HG03571 (cell line): Measurements from ENCODE around the gene TMEM164.

ENCODE experiments used
- ATAC-seq: cut with Tn5 transposase; IDR thresholded peaks from one replicate; pipeline ENCODE4 v1.9.1; 2021; ENCODE audit not compliant: unreplicated experiment

The TMEM164 gene

DNA sequence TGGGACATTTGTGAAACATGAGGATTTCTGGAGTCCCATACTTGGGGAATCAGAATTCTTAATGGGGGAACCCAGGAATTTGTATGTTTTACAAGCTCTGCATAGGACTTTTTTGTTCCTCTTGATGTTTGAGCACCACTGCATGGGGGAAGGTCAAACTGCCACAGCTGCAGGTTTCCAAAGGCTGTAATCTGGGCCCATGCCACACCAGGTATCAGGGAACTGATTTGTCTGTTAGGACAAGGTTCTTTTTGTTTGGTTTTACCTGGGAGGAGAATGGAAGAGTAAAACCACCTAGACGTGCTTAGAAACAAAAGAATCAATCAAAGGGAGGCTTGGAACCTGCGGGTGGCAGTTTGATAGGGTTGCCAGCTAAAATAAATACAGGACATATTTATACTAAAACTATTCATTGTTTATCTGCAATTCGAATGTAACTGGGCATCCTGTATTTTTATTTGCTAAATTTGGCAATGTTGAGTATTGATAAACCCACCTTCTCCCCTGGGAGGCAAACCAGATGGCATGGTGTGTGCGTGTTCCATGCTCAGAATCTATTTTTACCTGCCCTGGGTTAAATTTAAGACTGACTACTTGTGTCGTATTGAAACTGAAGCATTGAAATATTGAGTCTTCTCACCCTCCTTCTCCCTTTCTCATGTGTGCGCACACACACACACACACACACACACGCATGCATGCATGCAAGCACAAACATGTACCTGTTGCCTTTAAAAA, 63.7 kb downstream of the TMEM164 start:
- ATAC-seq, result no peak

DNA sequence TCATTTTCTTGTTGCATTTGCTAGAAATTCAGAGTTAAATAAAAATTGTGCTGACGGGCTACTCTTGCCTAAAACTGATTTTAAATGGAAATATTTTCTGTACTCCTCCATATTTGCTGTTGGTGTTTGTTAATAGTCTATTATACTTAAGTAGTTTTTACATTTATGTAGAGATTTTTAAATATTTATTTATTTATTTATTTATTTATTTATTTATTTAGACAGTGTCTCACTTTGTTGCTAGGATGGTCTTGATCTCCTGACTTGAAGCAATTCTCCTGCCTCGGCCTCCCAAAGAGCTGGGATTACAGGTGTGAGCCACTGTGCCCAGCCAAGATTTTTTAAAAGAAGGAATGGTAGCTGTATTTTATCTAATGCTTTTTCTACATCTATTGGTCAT, 68.1 kb downstream of the TMEM164 start:
- no peak for ATAC-seq

DNA sequence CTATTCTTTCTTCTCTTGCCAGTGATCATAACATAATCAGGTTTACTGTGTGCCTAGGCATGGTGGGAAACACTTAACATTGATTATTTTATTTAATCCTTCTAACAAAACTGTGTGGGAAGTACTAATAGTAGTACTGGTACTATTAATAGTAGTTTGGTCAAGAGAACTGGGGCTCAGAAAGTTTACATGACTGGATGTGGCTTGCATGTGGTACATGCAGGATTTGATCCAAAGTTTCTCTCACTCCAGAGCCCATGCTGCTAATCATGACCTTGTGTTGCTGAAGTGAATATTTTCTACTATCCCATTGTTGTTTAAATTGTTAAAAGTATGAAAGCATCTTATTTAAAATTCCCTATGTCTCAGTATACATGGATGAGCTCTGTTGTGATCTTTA, 78.4 kb downstream of the TMEM164 start:
- ATAC-seq, result no peak

DNA sequence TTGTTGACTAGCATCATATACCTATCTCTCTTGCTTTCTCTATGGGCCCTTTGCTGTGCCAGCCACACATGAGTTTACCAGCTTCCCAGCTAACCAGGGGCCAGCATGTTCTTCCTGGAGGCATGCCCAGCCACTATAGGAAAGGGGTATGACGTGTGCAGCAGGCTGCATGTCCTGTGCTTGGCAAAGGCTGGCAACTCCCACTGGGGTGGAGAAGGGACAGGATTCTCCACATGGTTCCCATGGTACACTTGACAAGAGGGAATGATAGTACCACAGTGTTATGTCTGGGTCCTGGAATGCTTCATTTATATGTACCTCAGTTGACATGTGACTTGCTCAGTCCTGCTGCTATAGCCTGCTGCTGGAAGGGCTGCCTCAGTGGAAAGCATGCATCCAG, 78.8 kb downstream of the TMEM164 start:
- ATAC-seq, result no peak

DNA sequence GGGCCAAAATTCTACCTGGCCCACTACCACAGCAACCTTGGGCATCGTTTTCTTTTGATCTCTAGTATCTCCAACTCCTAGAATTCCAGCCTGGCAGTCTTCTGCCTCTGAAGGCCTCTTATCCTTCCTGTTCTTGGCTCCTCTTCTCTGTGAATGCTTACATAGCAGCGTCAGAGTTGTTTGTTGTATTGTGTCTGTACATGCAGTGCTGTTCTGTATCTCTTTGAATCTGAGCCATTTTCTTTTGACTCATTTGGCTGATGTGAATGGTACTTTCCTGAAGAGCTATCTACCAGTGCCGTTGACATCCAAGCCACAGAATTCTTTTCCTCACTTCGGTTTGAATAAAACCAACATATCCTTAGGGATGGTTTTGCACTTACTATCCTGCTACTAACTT, 79.2 kb downstream of the TMEM164 start:
- no peak for ATAC-seq

DNA sequence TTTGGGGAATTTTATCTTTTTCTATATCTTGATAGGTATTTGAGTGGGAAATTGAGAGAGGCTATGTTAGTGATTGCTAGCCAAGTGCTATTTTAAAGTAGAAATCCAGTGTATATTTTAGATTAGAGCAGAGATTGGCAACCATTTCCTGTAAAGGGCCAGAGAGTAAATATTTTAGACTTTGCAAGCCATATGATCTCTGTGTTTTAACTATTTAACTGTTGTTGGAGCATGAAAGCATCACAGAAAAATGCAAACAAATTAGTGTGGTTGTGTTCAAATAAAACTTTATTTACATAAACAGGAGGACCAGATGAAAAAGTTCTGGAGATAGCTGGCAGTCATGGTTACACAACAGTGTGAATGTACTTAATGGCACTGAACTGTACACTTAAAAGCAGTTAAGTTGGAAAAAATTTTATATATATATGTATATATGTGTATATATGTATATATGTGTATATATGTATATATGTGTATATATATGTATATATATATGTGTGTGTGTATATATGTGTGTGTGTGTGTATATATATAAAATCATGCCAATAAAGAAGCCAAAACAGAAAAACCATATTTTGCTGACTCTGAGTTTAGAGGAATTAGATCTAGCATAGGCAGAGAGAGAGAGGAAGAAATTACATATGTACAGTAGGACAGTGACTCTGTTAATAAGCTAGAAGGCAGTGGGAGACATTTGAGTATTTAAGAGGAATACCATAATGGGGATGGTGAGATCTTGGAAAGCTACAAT, 83.4 kb downstream of the TMEM164 start:
- ATAC-seq, result no peak

DNA sequence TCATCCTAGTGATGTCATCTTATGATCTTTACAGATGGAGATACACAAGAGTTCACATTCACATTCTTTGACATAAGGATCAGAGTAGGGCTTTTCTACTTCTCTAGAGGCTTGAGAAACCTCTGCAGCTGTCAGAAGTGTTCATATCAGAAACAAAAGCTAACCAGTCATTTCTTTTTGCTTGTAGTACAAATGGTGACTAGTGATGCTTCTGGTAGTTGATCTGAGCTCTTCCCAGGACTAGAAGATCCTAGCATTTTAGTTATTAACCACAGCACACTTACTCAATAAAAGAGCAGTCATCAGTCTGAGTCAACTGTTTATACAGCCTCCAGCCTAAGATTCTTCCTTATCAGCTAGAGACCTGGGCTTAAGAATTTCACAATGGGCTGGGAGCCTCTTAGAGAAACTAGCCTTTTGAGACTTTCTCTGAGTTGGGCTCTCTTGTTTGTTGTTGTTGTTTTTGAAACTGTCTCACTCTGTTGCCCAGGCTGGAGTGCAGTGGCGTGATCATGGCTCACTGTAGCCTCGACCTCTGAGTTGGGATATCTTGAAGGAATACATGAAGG, 84.1 kb downstream of the TMEM164 start:
- ATAC-seq, result no peak

DNA sequence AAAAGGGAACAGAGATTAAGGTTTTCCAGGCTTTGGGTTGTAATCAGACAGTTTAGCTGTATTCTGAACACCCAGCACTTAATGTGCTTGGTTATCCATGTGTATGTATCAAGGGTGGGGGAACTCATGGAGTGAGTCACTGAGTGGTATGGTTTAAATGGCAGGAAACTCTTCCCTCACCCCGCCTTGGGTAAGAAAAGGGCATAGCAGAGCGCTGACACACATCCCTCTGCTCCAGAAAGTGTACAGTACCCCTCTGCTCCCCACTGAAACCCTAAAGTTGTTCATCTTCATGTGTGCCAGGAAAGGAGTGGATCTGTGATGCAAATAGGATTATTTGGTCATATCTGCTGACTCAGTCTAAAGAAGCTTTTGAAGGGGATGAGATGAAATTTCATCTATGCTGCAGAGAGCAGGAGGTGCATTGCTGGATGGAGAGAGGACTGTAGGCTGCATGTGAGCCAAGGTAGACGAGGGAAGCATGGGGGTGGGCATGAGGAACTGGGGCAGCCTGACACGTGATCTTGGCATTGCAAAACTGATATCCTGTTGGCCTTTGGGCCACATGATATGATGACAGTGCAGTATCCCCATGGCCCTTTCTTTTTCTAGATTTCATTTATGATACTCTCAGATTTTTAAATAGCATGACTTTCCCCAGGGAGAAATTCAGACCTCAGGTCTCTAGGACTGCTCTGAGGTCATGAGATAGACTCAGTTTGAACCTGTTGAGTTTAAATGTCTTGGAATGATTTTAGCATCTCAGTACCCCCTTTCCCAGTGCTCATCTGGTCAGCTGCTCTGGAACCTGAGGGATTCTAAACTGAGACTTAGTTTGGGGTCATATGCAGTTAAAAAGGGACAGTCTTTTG, 84.8 kb downstream of the TMEM164 start:
- ATAC-seq, result no peak

DNA sequence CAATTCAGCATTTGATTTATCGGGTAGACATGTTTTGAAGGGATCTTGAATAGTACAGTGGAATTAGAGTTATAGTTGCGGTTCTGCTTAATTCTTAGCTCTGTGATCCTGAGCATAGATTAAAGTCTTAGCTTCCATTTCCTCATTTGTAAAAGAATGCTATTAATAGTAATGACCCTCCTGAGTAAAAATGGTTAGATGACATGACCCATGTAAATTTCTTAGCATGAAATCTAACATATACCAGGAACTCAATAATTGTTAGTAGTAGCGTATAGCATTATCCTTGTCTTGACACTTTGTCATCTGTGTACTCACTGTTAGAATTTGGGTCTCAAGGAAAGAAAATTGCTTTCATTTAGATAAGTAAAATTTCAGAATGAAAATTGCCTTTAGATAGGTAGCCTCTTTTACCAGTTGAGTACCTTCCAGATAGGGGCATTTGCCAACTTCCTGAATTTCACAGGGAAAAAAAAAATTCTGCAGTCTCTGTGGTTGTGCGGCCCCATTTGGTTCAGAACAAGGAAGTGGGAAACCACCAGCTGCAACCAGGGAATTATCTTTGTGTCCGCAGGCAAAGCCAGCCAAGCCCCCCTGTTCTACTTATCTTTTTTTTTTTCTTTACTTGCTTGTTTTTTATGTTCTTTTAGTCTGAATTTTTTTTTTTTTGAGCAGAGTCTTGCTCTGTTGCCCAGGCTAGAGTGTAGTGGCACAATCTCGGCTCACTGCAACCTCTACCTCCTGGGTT, 86.9 kb downstream of the TMEM164 start:
- ATAC-seq, result no peak

DNA sequence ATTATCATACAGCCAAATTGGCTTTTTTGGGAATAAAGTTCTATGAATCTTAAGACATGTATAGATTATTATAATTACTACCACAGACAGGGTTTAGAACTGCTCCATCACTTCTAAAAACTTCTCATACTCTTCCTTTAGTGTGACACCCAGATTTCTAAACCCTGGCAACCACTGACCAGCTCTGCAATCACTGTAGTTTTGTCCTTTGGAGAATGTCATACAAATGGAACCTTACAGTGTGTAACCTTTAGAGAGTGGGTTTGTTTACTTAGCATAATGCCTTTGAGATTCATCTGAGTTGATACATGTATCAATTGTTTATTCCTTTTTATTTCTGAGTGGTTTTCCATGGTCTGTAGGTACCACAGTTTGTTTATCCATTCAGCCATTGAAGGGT, 95.0 kb downstream of the TMEM164 start:
- ATAC-seq, result no peak

DNA sequence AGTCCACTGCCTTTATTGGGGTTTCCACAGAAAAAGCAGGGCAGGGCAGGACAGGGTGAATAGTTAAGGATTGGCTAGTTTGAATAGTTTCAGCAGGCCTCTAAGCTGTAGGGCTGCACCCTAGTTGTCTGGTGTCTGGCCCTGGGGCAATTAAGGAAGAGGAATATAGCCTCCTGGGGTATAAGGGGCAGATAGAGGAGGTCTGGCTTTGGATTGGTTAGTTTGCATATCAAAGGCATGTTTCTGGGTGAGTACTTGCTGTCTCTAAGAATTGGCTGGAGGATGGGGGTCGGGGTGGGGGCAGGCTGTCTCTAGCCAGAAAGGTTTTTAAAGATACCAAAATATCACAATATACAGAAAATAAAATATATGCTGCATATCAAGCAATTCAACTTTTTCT, 100.4 kb downstream of the TMEM164 start:
- no peak for ATAC-seq

DNA sequence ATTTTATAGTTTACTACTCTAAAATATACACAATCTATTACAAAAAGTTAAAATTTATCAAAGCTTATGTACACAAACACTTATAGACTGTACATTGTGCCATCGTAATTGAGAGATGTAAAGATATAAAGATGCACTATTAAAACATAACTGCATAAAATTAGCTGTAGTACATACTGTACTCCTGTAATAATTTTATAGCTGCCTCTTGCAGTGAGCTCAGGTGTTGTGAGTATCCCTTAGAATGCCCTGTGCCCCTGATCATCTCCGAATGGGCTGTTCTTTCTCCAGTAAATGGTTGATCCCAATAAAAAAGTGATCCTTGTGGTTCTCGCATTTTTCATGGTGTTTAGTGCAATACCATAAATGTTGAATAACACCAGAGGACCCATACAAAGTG, 101.2 kb downstream of the TMEM164 start:
- ATAC-seq, result no peak

DNA sequence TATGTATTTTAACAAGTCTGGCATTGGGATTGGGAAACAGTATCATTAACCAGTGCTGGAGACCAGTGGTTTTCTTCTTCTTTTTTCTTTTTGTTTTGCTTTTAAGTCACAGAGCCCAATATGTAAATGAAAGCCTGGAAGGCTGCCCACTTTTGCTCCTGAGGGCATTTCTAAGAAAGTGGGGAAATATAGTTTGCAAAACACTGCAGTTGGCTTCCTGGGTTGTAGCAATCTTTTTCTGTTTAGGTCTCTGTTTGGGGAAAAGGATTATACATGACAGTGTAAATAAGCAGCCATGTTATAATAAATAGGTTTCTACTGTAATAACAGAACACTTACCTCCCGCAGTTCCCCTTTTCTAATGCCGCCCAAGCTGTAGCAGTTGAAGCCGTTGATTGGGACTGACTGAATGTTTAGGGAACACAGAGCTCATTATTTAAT, 105.5 kb downstream of the TMEM164 start:
- ATAC-seq, result no peak

DNA sequence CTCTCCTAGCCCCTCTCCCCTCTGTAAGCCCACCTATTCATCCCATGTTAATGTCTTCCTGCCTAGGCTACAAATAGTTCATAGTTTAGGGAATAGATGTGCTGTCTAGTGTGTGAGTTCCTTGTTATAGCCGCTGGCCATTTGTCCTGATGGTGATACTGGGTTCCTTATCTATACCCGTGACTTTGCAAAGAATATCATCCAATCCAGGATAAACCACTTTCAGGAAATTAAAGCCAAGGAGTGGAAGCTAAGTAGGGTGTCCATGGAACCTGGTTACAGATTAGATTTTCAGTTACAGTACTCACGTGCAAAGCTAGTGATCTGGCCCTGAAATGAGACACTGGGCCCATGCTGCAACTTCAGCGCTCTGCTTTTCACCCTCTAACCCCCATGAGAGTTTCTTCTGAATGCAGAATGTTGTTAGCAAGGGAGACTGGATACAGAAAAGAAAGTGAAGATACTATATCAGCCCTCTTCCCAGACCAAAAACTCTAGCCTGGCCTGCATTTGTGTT, 111.4 kb downstream of the TMEM164 start:
- no peak for ATAC-seq

DNA sequence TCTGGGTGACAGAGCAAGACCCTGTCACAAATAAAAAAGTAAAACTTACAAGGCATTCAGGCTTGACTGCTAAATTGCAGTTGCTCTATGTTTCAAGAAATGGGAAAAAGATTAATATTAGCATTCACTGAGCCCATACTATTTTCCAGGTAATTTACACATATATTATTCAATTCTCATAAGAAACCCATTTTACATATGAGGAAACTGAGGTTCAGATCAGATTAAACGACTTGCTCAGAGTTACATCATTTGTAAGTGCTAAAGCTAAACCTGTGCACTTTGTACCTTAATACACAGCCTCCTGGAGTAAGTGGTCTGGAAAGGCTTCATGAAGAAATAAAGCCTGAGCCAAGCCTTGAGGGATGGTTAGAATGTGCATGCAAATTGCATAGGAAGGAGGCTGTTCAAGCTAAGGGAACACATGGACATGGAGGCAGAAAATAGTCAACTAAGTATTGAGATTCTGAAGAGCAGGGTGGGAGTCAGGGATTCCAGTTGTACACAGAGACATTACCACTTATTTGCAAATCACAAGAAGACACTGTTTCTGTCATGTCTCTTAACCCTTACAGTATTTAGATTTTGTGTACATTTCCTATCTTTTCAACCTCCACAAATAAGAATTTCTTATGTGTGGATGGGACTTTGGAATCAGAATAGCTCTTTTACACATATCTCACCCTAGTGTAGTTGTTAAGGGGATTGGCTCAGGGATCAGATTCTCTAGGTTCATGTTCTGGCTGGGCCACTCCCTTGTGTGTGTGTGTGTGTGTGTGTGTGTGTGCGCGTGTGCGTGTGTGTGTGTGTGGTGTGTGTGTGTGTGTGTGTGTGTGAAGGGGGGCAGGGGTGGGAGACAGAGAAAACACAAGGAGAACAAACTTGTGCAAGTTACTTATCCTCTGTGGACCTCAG, 113.4 kb downstream of the TMEM164 start:
- ATAC-seq, result no peak

DNA sequence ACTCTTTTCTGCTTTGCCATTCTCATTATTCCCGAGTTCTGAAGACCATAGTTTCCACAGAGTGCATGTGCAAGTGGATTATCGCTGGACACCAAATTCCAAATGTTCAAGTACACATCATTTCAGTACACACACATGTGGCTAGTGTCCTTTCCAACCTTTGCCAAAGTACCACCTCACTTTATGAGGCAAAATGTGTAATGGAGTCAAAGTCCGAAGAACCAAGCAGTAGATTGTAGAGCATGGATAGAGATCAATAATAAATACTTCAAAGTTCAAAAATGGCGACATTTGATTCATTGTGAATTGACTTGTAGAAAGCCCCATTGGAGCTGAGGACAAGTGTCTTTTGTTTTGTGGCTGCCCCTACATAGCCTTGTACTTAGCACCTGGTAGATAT, 115.6 kb downstream of the TMEM164 start:
- ATAC-seq, result no peak

DNA sequence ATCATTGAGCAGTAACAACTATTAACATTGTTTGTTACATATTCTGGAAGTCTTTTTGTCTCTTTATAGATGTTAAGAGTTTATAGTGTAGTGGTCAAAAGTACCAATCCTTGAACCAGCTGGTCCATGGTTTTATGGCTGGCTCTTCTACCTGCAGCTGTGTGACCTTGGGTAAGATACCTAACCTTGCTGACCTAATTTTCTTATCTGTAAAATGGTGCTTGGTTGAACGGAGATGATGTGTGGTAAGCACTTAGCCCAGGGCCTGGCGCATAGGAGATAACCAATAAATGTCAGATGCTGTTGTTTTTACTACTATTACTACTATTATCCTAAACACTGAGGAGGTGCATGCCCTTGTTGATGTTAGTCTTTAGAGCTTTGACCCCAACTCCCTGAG, 116.6 kb downstream of the TMEM164 start:
- no peak for ATAC-seq

DNA sequence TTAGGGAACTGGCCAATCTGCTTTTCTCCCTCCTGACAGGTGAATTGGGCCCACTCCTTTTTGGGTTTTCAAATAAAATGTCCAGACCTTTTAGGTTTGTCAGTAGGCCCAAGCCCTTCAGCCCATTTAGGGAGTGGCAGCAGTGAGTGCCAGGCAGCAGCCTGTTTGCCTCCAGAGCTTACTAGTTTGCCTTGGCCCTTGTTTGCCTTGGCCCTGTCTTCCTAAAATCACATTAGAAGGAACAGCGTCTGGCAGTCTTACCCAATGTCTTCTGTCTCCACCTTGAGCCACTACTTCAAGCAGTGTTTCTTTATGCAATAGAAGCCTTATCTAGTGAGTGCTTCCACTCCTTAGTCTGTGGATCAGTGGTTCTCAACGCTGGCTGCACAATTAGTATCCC, 117.1 kb downstream of the TMEM164 start:
- no peak for ATAC-seq

DNA sequence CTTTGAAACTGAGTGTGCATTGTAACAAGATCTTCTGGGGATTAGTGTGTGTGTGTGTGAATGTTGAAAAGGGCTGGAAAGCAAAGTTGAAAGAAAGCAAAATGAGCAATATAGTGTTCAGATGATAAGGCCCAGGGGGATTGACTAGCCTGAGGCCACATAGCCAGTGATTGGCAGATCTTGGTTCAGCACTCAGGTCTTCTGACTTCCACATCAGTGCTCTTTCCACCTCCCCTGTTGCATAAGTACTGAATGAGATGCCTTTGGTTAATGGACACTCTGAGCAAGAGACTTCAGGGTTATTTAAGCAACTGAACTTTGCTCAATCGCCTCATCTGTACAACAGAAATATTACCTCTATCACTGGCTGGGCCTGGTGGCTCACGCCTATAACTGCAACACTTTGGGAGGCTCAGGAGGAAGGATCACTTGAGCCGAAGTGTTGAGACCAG, 120.4 kb downstream of the TMEM164 start:
- ATAC-seq, result no peak
